ENCODE data around the gene GBF1. TPM values are rescaled to one million over a fixed set of nuclear protein-coding genes. Genes with fewer than 3 reads are reported as not detected.

Gene GBF1
- total RNA-seq, 4 donors from 2014 or later: 73.4 to 98.5 (median 95.8) TPM

DNA sequence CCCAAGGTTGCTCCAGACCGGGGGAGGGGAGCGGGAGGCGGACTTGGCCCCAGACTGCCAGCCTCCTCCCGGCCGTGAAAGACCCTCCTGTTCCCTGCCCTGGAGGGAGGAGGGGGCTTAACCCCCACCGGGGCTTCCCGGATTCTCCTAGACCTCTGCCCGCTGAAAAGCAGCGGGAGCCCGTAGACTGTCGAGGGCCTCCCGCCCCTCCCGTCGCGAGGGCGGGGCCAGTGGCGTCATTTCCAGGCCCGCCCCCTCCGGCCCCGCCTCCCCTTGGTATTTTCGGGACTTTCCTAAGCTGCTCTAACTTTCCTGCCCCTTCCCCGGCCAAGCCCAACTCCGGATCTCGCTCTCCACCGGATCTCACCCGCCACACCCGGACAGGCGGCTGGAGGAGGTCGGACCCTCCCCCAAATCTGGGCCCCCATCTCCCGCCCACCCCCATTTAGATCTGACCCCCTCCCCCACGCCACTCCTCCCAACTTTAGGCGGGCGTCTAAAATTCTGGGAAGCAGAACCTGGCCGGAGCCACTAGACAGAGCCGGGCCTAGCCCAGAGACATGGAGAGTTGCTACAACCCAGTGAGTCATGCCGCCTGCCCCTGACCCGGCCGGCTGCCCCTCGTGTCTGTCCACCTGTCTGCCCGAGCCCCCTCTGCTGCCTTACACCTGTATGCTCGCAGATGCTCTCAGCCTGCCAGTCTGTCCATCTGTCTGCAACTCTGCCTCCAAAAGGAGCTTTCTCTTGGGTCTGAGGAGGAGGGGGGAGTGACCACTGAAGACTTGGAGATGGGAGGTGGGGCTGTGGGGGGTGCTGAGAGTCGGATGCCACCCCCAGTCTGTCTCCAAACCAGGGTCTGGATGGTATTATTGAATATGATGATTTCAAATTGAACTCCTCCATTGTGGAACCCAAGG, 150.3 kb downstream of the GBF1 start, which contains the start of gene NFKB2:
TSS of gene NFKB2 (plus strand) at position 306 of the 917 bp plus-strand sequence. CDS start at position 561, 255 bp downstream.
- peaks cover 0 to 5% (median 0%) of the 10 kb centered on the region in 3 donors for H3K36me3 ChIP-seq
- H3K27me3 ChIP-seq: no peaks in the 10 kb centered on the region
- DNase-seq: peak; percentile 92 to 95 (median 92)
- peaks cover 0 to 42% (median 26%) of the 10 kb centered on the region in 4 donors for H3K4me1 ChIP-seq
- peak within 1 kb of the TSS; percentile 68 to 79 (median 69) for H3K4me3 ChIP-seq
- no peaks in the 10 kb centered on the region for H3K9me3 ChIP-seq
- no peak for TF ChIP-seq CTCF (IDR thresholded peaks at IDR 0.05)
- peak; percentile 12 to 71 for TF ChIP-seq POLR2A (IDR thresholded peaks at IDR 0.05)
- peak within 1 kb of the TSS; percentile 95 to 97 (median 96) for H3K27ac ChIP-seq

- peak overlapping the region in 3 of 4 donors; percentile 68 to 69 (median 69) for H3K4me3 ChIP-seq
- no peak for DNase-seq
- peaks cover 0 to 11% (median 0%) of the 10 kb centered on the region in 3 donors for H3K36me3 ChIP-seq
- TF ChIP-seq POLR2A (IDR thresholded peaks at IDR 0.05) (no peak), CTCF (IDR thresholded peaks at IDR 0.05) (no peak)
- H3K9me3 ChIP-seq: no peaks in the 10 kb centered on the region
- H3K27ac ChIP-seq: peak overlapping the region; percentile 95 to 97 (median 96)
- H3K4me1 ChIP-seq: peaks cover 0 to 42% (median 26%) of the 10 kb centered on the region in 4 donors
- H3K27me3 ChIP-seq: no peaks in the 10 kb centered on the region
Observed at GRCh38 chr10:102396317-102396650, 151.0 kb downstream of the GBF1 start.

GRCh38 chr10:102396730-102397151, 151.4 kb downstream of the GBF1 start:
- peak in 1 of 3 donors; percentile 46 for DNase-seq
- no peak for TF ChIP-seq POLR2A (IDR thresholded peaks at IDR 0.05)
- TF ChIP-seq CTCF (IDR thresholded peaks at IDR 0.05): no peak
- H3K27ac ChIP-seq: peak overlapping the region in 3 of 4 donors; percentile 95 to 97 (median 96)
- H3K36me3 ChIP-seq: peaks cover 0 to 16% (median 0%) of the 10 kb centered on the region in 3 donors
- peaks cover 0 to 42% (median 26%) of the 10 kb centered on the region in 4 donors for H3K4me1 ChIP-seq
- no peaks in the 10 kb centered on the region for H3K9me3 ChIP-seq
- no peaks in the 10 kb centered on the region for H3K27me3 ChIP-seq
- H3K4me3 ChIP-seq: peak overlapping the region in 2 of 4 donors; percentile 68 to 69

GRCh38 chr10:102397222-102398171, 152.2 kb downstream of the GBF1 start:
- H3K4me1 ChIP-seq: peaks cover 0 to 42% (median 26%) of the 10 kb centered on the region in 4 donors
- no peak for TF ChIP-seq POLR2A (IDR thresholded peaks at IDR 0.05)
- TF ChIP-seq CTCF (IDR thresholded peaks at IDR 0.05): no peak
- H3K27me3 ChIP-seq: no peaks in the 10 kb centered on the region
- H3K27ac ChIP-seq: peak overlapping the region in 2 of 4 donors; percentile 96 to 97
- H3K36me3 ChIP-seq: peaks cover 0 to 23% (median 0%) of the 10 kb centered on the region in 3 donors
- H3K9me3 ChIP-seq: no peaks in the 10 kb centered on the region
- no peak overlapping the region for H3K4me3 ChIP-seq
- peak in 1 of 3 donors; percentile 40 for DNase-seq

Measured in Peyer's patch (tissue), 4 donors.